ENCODE results near the gene TMEM179B.

TMEM179B gene

GRCh38 chr11:62752177-62752785 lies 34.9 kb upstream of the TMEM179B start:
- no peak for TF ChIP-seq EZH2phosphoT487 (IDR thresholded peaks at IDR 0.05; ENCODE audit: borderline replicate concordance, low read length)
- TF ChIP-seq CTCF (IDR thresholded peaks at IDR 0.05; ENCODE audit: low read depth, low read length, poor library complexity, severe bottlenecking): no peak
- H3K4me1 ChIP-seq (ENCODE audit: control insufficient read depth, low read length): peaks cover 19% of the 10 kb centered on the region
- no peak overlapping the region for H3K27ac ChIP-seq (ENCODE audit: low read depth, low read length)
- no peaks in the 10 kb centered on the region for H3K27me3 ChIP-seq (ENCODE audit: control insufficient read depth, low read length)
- H3K9me3 ChIP-seq (ENCODE audit: control insufficient read depth, insufficient read depth, low read length): no peaks in the 10 kb centered on the region
- no peak overlapping the region for H3K4me2 ChIP-seq (ENCODE audit: low read length)
- peaks cover 12% of the 10 kb centered on the region for H3K36me3 ChIP-seq (ENCODE audit: control insufficient read depth, low read length)
- peaks cover 20% of the 10 kb centered on the region for H3K79me2 ChIP-seq (ENCODE audit: control insufficient read depth, low read length)
- no peaks in the 10 kb centered on the region for H3K9me2 ChIP-seq (replicated peaks; ENCODE audit: control insufficient read depth, low read length)
- H3K4me3 ChIP-seq (ENCODE audit: low read length): no peak overlapping the region
- peaks cover 13% of the 10 kb centered on the region for H3F3A ChIP-seq (ENCODE audit: control insufficient read depth, insufficient read depth)
- H4K20me1 ChIP-seq (ENCODE audit: control insufficient read depth, insufficient read depth, low read depth, low read length): no peaks in the 10 kb centered on the region

- H4K20me1 ChIP-seq (ENCODE audit: control insufficient read depth, insufficient read depth, low read depth, low read length): no peaks in the 10 kb centered on the region
- peaks cover 16% of the 10 kb centered on the region for H3K4me1 ChIP-seq (ENCODE audit: control insufficient read depth, low read length)
- H3K9me3 ChIP-seq (ENCODE audit: control insufficient read depth, insufficient read depth, low read length): no peaks in the 10 kb centered on the region
- peaks cover 5% of the 10 kb centered on the region for H3F3A ChIP-seq (ENCODE audit: control insufficient read depth, insufficient read depth)
- no peaks in the 10 kb centered on the region for H3K9me2 ChIP-seq (replicated peaks; ENCODE audit: control insufficient read depth, low read length)
- H3K79me2 ChIP-seq (ENCODE audit: control insufficient read depth, low read length): peaks cover 20% of the 10 kb centered on the region
- peak overlapping the region; percentile 93 for H3K4me3 ChIP-seq (ENCODE audit: low read length)
- TF ChIP-seq CTCF (IDR thresholded peaks at IDR 0.05; ENCODE audit: low read depth, low read length, poor library complexity, severe bottlenecking): no peak
- TF ChIP-seq EZH2phosphoT487 (IDR thresholded peaks at IDR 0.05; ENCODE audit: borderline replicate concordance, low read length): no peak
- peak overlapping the region; percentile 55 for H3K4me2 ChIP-seq (ENCODE audit: low read length)
- H3K27me3 ChIP-seq (ENCODE audit: control insufficient read depth, low read length): no peaks in the 10 kb centered on the region
- peaks cover 12% of the 10 kb centered on the region for H3K36me3 ChIP-seq (ENCODE audit: control insufficient read depth, low read length)
- no peak overlapping the region for H3K27ac ChIP-seq (ENCODE audit: low read depth, low read length)
These were observed 34.0 kb upstream of the TMEM179B start for GRCh38 chr11:62752994-62753735.

GRCh38 chr11:62753736-62754603 lies 33.2 kb upstream of the TMEM179B start, which contains the start of gene ZBTB3:
Gene ZBTB3, minus strand, starts transcription at chr11:62754160. Its CDS starts 496 bp downstream, at chr11:62753664.
- Histone ChIP-seq H3K9me3 (ENCODE audit: control insufficient read depth, insufficient read depth, low read length) (no peaks in the 10 kb centered on the region), H4K20me1 (ENCODE audit: control insufficient read depth, insufficient read depth, low read depth, low read length) (no peaks in the 10 kb centered on the region), H3F3A (ENCODE audit: control insufficient read depth, insufficient read depth) (peaks cover 3% of the 10 kb centered on the region; the same call in 1 of the 2 replicates), H3K79me2 (ENCODE audit: control insufficient read depth, low read length) (peaks cover 18% of the 10 kb centered on the region), H3K4me1 (ENCODE audit: control insufficient read depth, low read length) (peaks cover 14% of the 10 kb centered on the region), H3K4me2 (ENCODE audit: low read length) (peak within 1 kb of the TSS; percentile 92), H3K36me3 (ENCODE audit: control insufficient read depth, low read length) (peaks cover 12% of the 10 kb centered on the region), H3K27me3 (ENCODE audit: control insufficient read depth, low read length) (no peaks in the 10 kb centered on the region), H3K4me3 (ENCODE audit: low read length) (peak within 1 kb of the TSS; percentile 93), H3K27ac (ENCODE audit: low read depth, low read length) (peak within 1 kb of the TSS; percentile 77), H3K9me2 (replicated peaks; ENCODE audit: control insufficient read depth, low read length) (no peaks in the 10 kb centered on the region)
- TF ChIP-seq CTCF (IDR thresholded peaks at IDR 0.05; ENCODE audit: low read depth, low read length, poor library complexity, severe bottlenecking): no peak
- TF ChIP-seq EZH2phosphoT487 (IDR thresholded peaks at IDR 0.05; ENCODE audit: borderline replicate concordance, low read length): no peak

Measured in DOHH2 (cell line).